Erythroblast (primary cell): Measurements from ENCODE around the gene ARMH3.

Experiments
- DNase-seq, 2 experiments: peaks; one replicate each; lab custom pipeline; 2025; lab: John Stamatoyannopoulos, UW
- GATA1 ChIP-seq: IDR thresholded peaks from 2 replicates; pipeline ENCODE4 v1.6.1; 2011; ENCODE audit warnings: low read depth, mild to moderate bottlenecking, control low read depth, low read length, moderate library complexity
- POLR2A ChIP-seq: IDR thresholded peaks from 2 replicates; pipeline ENCODE4 v1.6.1; 2011; ENCODE audit warnings: mild to moderate bottlenecking, low read length

Gene ARMH3, protein sequence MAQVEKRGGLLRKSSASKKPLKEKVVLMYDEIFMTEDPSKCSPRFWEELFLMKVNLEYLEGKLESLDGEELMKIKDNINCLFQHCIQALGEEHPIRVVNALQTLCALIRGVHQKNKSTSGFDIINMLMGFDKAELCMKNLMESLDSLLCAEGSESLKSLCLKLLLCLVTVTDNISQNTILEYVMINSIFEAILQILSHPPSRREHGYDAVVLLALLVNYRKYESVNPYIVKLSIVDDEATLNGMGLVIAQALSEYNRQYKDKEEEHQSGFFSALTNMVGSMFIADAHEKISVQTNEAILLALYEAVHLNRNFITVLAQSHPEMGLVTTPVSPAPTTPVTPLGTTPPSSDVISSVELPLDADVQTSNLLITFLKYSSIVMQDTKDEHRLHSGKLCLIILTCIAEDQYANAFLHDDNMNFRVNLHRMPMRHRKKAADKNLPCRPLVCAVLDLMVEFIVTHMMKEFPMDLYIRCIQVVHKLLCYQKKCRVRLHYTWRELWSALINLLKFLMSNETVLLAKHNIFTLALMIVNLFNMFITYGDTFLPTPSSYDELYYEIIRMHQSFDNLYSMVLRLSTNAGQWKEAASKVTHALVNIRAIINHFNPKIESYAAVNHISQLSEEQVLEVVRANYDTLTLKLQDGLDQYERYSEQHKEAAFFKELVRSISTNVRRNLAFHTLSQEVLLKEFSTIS

DNA sequence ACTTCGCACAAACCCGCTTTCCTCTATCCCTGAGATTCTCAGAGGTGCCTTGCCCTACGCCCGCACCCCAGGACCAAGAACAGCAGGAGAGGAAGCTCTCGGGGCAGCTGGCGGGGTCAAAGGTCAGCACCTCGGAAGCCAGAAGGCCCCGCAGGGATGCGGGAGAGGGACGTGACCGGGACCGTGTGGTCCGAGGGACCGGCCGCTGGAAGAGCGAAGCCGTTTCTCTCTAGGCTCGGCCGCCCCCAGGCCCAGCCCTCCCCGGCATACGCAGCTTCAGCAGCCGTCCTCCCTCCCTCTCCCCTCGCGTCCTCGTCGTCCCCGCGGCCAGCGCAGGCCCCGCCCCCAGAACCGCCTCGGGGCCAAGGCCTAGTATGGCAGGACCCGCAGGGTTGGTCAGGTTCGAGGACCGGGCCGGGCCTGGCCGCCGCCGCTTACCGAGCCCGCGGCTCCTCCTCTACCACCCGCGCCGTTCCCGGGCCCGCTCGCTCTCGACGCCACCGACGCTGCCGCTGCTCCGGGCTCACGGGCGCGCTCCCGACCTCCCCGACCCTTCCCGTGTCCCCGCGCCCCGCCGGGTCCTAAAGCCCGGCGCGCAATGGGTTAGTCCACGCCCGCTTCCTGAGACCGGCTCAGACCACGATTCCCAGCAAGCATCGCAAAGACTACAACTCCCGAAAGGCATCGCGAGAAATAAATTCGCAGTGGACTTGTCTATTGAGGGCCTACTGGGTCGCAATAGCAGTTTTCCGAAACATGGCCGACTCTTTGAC, at the start of gene ARMH3:
Gene ARMH3 (minus strand): TSS at position 527 of the 773 bp plus-strand sequence. CDS start 16,059 bp downstream, outside the sequence.
- DNase-seq = peak; percentile 96 to 98
- TF ChIP-seq POLR2A (peak; percentile 68), GATA1 (no peak)

DNA sequence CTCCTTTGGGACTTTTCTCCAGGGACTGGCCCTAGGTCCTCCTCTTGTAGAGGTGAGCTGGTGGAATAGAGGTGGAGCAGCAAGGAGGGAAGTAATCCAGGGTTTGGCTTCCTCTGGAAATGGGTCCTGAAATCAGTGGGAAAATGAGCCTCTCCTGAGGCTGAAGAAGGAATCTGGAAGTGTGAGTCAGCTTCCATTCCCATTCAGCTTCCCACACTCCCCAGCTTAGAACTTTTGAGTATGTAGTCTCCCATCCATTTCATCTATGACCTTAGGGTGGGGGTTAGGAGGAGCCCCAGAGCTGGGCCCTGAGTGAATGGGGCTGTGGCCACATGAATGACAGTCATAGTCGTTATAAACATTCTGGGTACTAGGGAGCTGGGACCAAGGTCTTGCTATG, 46.4 kb upstream of the ARMH3 start:
- no peak for DNase-seq
- TF ChIP-seq POLR2A (no peak), GATA1 (no peak)

DNA sequence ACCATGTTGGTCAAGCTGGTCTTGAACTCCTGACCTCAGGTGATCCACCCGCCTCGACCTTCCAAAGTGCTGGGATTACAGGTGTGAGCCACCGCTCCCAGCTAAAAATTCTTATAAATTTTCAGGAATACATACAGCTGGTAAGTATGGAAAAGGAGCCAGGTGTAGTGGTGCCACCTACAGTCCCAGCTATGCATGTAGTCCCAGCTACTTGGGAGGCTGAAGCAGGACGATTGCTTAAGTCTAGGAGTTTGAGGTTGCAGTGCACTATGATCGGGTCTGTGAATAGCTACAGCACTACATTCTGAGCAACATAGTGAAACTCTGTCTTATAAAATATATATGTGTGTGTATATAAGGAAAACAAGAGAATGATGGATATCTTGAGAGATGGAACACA, 45.2 kb upstream of the ARMH3 start:
- DNase-seq = no peak
- no peak for TF ChIP-seq POLR2A
- no peak for TF ChIP-seq GATA1

DNA sequence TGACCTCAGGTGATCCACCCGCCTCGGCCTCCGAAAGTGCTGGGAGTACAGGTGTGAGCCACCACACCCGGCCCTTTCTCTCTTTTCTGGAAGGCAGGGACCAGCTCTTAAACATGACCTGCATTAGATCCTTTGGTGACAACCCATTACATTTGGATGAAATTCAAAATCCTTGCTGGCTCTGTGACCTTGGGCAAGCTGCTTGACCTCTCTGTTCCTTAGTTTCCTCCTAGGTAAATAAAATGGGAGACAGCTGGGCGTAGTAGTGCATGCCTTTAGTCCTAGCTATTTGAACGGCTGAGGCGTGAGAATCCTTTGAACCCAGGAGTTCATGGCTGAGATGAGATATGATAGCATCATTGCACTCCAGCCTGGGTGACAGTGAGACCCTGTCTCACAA, 40.5 kb upstream of the ARMH3 start:
- DNase-seq = no peak

DNA sequence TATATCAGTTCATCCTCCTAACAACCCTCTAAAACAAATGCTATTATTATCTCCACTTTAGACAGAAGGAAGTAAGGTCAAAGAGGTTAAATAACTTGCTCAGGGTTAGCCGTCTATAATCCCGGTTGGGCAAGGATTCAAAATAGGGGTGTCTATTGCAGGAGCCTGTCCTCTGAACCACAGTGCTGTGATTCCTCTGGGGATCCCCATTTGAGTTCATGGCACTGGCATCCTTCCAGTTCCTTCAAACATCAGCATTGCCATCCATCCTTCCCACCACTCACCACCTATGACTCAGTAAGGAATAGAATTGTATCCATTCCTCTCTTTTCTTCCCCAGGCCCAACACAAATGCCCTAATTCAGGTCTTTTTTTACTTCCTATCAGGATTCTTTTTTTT, 34.8 kb upstream of the ARMH3 start:
- TF ChIP-seq POLR2A = no peak
- TF ChIP-seq GATA1 = no peak
- no peak for DNase-seq

More for the DNA sequence above, 40.5 kb upstream of the ARMH3 start:
- TF ChIP-seq POLR2A = no peak
- no peak for TF ChIP-seq GATA1

DNA sequence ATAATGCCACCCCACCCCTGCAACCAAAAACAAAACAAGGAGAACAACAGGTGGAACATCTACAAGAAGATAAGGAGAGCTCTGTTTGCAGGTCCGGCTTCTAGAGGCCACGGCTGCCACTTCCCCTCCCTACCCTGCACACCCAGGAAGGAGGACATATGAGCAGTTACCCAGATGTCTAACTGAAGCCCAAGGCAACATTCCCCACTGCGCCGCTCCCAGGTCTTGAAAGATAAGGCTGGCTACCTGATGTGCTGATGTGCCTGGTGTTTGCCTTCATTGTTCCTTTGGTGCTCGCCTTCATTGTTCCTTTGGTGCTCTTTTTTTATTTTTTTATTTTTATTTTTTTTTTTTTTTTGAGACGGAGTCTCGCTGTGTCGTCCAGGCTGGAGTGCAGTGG, 30.2 kb upstream of the ARMH3 start:
- no peak for DNase-seq
- TF ChIP-seq POLR2A = no peak
- no peak for TF ChIP-seq GATA1

DNA sequence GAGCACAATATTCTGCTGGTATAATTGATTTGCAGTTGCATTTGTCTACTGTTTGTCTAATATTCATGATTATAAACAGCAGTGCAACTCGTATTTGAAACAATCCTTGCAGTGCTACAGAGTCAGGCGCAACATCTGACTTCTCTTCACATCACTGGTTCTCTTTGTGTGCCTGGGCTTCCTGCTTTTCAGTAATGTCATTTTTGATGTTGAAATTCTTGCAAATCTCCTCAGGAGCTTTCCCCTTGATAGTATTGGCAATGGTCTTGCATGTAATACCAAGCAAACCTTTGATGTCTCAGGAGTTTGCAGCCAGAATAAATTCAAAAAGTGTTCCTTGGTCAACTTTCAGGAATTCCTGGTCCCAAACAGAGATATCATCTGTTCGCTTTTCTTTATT, 29.4 kb upstream of the ARMH3 start:
- no peak for DNase-seq
- TF ChIP-seq GATA1 = no peak
- TF ChIP-seq POLR2A = no peak

DNA sequence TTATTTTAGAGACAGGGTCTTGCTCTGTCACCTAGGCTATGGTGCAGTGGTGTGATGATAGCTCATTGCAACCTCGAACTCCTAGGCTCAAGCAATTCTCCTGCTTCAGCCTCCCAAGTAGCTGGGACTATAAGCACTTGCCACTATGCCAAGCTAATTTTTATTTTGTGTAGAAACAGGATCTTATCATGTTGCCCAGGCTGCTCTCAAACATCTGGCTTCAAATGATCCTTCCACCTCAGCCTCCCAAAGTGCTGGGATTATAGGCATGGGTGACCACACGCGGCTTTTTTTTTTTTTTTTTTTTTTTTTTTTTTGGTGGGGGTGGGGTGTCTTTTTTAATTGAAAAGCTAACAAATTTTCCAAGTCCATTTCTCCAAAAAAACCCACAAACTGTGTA, 27.6 kb upstream of the ARMH3 start:
- DNase-seq = peak; percentile 56 to 80
- no peak for TF ChIP-seq GATA1
- TF ChIP-seq POLR2A = no peak

DNA sequence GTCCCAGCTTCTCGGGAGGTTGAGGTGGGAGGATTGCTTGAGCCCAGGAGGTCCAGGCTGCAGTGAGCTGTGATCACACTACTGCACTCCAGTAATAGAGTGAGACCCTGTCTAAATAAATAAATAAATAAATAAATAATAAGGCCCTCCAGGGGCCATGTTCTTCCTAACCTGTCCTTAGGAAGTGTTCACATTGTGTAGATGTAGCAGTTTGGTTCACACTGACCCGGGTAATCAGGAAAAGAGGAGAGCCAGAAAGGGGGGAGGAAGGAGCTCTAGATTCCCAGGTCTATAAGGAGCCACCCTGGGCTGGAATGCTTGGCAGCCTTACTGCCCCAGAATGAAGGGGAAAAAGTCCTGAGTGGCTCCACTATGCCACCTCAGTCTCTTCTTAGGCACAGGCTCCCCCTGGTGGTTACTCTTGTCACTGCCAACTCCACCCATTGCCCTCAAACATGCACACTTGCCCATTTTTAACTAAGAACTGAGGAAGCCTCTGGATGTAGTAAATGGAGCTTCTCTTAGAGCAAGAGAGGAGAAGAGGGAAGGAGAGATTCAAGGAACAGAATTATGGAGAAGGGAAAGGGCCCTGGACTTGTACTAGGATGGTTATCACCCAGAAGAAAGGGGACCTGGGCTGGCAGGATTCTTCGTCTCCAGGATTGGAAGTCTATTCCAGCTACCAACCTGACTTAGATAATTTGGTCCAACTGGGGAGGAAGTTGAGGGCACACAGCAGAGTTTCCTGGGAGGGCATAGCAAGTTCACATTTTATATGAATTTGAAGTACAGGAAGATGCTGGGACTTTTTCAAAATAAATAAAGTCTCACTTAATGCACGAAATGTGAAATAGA, 16.9 kb upstream of the ARMH3 start:
- no peak for TF ChIP-seq GATA1
- TF ChIP-seq POLR2A = no peak

DNA sequence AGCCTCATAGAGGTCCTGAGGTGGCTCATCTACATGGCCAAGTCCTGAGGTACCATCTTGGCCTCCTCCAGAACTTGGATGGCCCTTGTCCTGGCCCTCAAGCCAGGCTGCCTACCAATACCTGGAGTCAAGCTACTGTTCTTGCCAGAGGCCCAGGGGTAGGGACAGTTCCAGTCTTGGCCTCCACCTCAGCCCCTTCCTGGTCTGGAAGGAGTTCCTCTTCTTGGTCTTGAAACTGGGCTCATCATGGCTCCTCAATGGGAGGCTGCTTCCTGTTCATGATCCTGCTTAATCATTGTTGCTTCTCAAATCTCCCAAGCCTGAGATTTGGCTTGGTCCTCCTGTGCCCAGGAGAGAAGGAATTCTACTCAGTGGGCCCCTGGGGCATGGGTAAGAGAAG, 13.1 kb upstream of the ARMH3 start:
- no peak for DNase-seq
- TF ChIP-seq GATA1 = no peak
- TF ChIP-seq POLR2A = no peak

More for the DNA sequence above, 16.9 kb upstream of the ARMH3 start:
- DNase-seq = peak; percentile 80 to 91

DNA sequence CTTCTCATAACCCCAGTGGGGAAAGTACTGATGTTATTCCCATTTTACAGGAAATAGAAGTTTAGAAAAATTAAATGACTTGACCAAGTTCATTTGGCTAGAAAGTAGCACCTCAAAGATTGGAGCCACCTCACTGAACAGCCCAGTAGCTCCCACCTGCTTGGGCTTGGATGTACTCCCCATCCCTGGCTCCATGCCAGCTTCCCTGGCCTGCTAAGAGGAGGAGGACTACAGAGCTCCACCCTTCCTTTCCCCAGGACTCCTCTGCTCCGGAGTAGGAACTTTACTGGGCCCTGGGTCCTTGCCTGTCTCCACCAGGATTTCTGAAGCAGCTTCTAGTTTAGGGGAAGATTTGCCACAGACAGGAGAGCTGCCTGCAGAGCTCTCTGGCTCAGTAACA, 12.2 kb upstream of the ARMH3 start:
- TF ChIP-seq POLR2A (no peak), GATA1 (no peak)
- peak in 1 of 2 experiments; percentile 44 for DNase-seq

DNA sequence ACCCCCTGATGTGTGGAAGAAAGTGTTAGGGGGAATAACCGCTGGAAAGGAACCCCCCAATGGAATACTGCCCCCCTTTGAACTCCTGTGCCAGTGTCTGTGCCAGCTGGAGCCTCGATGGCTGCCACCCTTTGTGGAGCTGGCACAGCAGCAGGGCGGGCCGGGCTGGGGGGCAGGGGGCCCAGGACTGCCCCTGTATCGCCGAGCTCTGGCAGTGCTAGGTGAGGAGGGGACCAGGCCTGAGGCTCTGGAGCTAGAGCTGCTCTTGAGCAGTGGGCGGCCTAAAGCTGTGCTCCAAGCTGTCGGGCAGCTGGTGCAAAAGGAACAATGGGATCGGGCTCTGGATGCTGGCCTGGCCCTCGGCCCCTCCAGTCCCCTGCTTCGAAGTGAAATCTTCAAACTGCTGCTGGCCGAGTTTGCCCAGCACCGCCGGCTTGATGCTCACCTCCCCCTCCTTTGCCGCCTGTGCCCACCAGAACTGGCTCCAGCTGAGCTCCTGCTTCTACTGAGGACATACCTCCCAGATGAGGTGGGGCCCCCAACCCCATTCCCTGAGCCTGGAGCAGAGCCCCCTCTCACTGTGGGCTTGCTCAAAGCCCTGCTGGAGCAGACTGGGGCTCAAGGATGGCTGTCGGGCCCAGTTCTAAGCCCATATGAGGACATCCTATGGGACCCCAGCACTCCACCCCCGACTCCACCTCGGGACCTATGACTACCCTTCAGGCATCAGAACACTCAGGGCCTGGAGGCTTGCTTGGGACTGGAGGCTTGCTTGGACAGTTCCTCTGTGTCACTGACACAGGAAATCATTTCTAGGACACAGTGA, 11.3 kb upstream of the ARMH3 start:
- TF ChIP-seq GATA1 (no peak), POLR2A (peak; percentile 13)
- no peak for DNase-seq
